Amniotic stem cell (primary cell): ENCODE results near the gene TTF2.
A peak's percentile ranks its signal among the peaks of the same experiment; 100 is the strongest.

Experiments used
- DNase-seq: peaks from one replicate; lab custom pipeline; 2025; lab: John Stamatoyannopoulos, UW

Gene TTF2

DNA sequence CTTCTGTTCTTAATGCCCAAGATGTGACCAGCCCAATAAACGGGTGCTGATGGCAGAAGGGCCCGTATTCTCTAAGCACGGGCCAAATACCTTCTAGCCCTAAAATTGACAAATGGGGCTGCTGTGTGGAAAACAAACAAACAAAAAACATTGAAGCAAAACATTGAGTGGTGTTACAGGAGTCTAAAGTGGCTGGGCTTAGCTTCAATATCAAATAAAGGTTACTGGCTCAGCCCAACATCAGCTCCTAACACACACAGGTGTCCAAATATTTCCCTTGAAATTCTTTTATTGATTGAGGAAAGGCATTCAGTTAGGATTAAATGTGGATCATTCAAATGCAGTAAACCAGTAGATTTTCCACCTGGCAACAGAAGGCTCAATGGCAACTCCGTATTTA lies 13.3 kb upstream of the TTF2 start:
- no peak for DNase-seq

DNA sequence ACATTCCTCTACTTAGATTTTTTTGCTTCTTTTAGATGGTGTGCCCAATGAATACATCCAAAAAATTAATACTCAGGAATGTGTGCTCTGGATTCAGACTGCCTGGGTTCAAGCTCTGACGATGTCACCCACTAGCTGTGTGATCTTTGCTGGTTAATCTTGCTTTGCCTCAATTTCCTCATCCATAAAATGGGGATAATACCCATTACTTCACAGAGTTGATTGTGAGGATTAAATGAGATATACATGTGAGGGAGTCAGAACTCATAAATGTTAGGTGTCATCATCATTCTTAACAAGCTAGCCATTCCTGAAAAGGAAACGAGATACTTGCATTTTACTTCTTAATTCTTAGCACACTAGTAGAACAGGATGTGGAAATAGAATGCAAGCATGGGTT lies 12.9 kb upstream of the TTF2 start:
- no peak for DNase-seq

GRCh38 chr1:117049857-117050256 lies 10.3 kb upstream of the TTF2 start:
- DNase-seq, result no peak

GRCh38 chr1:117051224-117052064 lies 8.7 kb upstream of the TTF2 start:
- no peak for DNase-seq

GRCh38 chr1:117054068-117054467 lies 6.1 kb upstream of the TTF2 start:
- no peak for DNase-seq

- no peak for DNase-seq
Measured at GRCh38 chr1:117058810-117059209, 1.3 kb upstream of the TTF2 start.

DNA sequence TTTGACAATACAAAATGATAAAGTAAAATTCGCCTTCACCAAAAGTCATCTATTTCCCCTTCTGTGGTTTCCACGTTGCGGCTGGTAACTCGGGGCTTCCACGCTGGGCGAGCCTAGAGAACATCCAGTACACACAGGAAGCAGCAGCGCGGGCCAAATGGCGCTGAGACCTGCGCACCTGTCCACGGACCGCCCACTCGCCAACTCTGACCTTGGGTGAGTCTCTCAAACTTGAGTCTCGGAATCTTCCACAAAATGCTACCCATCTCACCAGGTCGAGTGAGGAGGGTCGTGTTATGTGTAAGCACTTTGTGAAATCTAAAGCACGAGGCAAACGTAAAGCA lies 820 bp upstream of the TTF2 start:
- no peak for DNase-seq

DNA sequence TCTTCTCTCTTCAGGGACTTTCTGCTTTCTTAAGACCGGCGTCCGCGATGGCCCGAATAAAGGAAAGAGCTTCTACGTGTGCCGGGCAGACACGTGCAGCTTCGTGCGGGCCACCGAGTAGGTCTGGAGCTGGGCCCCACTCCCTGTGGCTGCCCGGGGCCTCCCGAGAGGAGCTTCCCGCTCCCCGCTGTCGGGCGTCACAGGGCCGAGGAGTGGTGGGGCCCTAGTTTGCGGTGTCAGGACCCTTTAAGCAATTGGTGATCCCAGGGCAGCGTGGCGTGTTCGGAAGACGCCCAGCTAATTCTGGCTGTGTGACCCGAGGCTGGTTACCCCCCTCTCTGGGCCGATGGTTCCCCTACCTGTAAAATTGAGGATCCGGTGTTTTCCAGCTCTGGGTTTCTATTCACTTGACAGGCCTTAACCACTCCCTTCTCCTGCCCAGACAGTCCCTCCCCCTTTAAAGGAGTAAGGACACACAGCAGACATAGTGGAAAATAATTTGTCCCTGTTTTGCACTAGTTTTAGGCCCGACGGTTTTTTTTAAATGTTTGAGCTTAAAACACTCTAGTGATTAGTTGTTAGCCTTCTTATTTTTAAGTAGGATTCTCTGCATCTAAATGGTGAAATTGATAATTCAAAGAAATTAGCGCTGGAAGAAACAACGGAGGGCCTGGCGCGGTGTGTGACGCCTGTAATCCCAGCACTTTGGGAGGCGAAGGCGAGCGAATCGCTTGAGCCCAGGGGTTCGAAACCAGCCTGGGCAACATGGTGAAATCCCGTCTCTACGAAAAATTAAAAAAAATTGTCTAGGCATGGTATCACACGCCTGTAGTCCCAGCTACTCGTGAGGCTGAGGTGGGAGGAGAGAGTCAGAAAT lies 553 bp downstream of the TTF2 start:
- no peak for DNase-seq

GRCh38 chr1:117061986-117062415 lies 1.9 kb downstream of the TTF2 start:
- DNase-seq, result peak; percentile 3

GRCh38 chr1:117066367-117066766 lies 6.2 kb downstream of the TTF2 start:
- DNase-seq, result no peak

GRCh38 chr1:117067533-117068370 lies 7.6 kb downstream of the TTF2 start:
- DNase-seq, result peak; percentile 25

DNA sequence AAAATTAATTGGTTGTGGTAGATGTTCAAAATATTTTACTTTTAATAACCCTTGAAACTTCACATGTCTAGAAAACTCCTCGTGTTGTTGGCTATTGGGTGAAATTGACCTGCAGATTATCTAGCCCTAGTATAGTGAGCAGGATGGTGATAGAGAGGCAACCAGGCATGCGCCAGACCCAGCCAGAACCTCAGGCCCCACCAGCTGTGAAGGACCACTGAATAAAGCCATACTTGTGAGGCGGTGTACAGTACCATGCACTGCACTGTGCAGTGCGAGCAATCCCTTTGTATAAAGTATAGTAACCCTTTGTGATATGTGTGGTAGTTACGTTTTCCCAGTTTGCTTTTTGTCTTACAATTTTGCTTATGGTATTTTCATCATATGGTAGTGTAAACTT lies 8.5 kb downstream of the TTF2 start:
- DNase-seq, result no peak

DNA sequence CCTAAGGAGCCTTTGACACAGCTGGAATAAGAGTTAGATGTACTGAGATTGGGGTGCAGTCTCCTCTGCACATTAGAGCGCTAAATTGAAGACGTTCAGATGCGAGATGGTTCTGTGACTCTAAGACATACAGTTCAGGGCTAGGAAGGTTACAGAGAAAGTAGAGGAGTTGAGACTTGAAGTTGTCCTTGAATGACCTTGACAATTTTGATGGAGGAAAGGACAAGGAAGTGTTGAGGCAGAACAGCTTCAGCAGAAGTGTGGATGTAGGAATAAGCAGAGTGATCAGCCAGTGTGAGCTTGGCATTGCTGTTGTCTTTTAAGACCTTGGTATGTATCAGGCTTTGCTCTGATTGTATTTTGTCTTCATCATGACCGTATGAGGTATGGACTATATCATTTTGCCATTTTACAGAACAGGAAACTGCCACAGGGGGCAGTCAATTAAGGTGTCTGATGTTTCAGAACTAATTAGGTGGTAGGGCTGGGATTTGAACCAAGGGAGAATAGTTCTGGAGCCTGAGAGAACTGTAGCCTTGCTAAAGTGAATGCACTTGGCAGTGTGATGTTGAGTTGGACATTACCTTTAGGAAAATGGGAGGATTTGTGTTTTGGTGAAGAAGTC lies 9.2 kb downstream of the TTF2 start:
- no peak for DNase-seq

- no peak for DNase-seq
Measured at GRCh38 chr1:117070124-117070523, 10.0 kb downstream of the TTF2 start.

- DNase-seq, result no peak
Measured at GRCh38 chr1:117076648-117077047, 16.5 kb downstream of the TTF2 start.

GRCh38 chr1:117077267-117077666 lies 17.1 kb downstream of the TTF2 start:
- DNase-seq, result peak; percentile 50

DNA sequence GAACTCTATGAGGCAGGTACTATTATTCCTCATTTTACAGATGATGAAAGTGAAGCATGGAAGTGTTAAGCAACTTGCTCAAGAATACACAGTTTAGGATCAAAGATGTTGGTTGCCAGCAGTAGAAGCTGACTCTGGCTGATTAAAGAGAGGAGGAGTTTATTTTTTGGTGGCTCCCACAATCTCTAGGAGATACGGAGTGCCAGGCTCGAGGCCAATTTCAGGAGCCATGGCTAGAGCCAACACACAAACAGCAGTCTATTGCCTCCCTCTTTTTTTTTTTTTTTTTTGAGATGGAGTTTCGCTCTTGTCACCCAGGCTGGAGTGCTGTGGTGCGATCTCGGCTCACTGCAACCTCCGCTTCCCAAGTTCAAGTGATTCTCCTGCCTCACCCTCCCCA lies 19.6 kb downstream of the TTF2 start:
- no peak for DNase-seq

DNA sequence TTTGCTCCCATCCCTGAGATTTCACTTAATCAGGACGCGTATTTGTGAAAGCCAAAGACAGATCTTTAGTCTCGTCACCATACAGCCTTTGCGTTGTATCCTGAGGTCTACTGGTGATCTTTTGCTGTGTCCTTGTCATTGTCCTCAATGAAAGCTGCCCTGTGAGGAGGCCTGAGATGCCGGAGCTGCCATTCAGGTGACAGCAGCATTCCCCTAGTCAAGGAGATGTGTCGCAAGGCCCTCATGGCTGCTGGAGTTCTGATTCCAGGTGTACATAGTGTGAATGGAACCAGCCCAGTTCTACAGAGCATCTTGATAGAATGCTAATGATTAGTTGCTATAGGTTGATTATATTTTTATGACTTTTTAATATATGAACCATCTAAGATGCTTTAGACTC lies 24.1 kb downstream of the TTF2 start:
- DNase-seq, result no peak

- no peak for DNase-seq
Measured at GRCh38 chr1:117087686-117088085, 27.6 kb downstream of the TTF2 start.

GRCh38 chr1:117089996-117090395 lies 29.9 kb downstream of the TTF2 start:
- DNase-seq, result no peak

- DNase-seq, result no peak
Measured at GRCh38 chr1:117092594-117092993, 32.5 kb downstream of the TTF2 start.

DNA sequence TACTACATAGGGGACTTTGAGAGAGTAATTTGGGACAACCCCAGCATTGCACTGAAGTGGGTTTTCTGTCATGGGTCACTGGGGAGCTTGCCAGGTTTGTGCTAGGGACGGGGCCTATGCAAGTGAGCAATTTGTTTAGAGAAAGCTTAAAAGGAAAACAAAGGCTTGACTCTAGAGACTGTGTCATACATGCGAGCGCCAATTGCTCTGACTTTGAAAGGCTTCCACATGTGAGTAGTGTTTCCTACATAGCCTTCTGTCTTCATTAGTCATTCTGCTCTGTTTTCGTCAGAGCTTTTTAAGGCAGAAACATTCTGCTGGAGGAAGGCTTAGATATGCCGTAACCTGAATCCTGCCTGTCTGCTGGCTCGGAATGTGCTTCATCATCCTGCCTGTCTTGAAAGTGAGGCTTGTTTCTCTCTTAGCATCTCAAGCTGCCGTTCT lies 33.0 kb downstream of the TTF2 start:
- DNase-seq, result peak; percentile 93
